IPS-15b (cell line): Measurements from ENCODE around the gene POLR2F.

Source experiments
- H3K27me3 ChIP-seq: one replicate; pipeline ENCODE4 v1.6.1; 2013; ENCODE audit warnings: low read length; ENCODE audit not compliant: control insufficient read depth, insufficient read depth
- H3K36me3 ChIP-seq: one replicate; pipeline ENCODE4 v1.6.1; 2013; ENCODE audit warnings: low read length; ENCODE audit not compliant: control insufficient read depth, insufficient read depth
- H3K4me1 ChIP-seq: one replicate; pipeline ENCODE4 v1.6.1; 2013; ENCODE audit warnings: mild to moderate bottlenecking, low read length; ENCODE audit not compliant: control insufficient read depth, insufficient read depth
- H3K4me3 ChIP-seq: one replicate; pipeline ENCODE4 v1.5.1; 2013; ENCODE audit warnings: low read depth, low read length
- H3K9ac ChIP-seq: one replicate; pipeline ENCODE4 v1.6.1; 2013; ENCODE audit warnings: low read depth, mild to moderate bottlenecking, low read length
- H3K9me3 ChIP-seq: one replicate; pipeline ENCODE4 v1.6.1; 2013; ENCODE audit warnings: mild to moderate bottlenecking, low read length; ENCODE audit not compliant: control insufficient read depth, insufficient read depth

Gene POLR2F

DNA sequence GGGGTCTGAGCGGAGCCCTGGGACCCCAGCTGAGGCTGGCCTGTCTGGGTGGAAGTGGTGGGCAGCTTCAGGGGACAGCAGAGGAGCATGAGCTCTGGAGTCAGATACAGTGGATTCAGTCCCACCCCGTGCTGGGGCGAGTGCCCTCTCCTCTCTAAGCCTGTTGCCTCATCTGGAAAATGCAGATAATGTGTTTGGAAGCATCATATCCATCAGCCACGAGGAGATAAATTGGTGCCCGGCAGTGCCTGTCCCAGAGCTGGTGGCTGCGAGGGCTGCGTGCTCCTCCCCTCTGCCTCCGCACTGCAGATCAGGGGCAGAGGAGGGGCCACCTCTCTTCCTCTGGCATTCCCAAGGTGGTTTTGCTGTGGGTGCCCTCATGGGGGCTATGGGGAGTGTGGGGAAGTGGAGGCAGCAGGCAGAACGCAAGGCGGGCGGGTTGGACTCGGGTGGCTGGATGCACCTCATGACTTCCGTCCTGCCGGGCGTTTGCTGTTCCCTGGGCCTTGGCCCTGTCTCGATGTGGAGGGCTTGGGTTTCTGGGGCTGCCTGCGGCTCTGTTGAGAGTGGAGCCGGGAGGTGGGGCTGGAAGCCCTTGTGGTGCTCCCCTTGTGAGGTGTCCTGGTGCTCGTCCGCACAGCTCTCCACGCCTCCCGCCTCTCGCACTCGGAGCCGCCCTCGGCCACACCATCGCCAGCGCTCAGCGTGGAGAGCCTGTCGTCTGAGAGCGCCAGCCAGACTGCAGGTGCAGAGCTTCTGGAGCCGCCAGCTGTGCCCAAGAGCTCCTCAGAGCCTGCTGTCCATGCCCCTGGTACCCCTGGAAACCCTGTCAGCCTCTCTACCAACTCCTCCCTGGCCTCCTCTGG lies 26.5 kb upstream of the POLR2F start:
- no peaks in the 10 kb centered on the region for H3K4me1 ChIP-seq
- H3K9ac ChIP-seq: no peak overlapping the region
- H3K27me3 ChIP-seq: no peaks in the 10 kb centered on the region
- no peak overlapping the region for H3K4me3 ChIP-seq
- no peaks in the 10 kb centered on the region for H3K9me3 ChIP-seq
- peaks cover 25% of the 10 kb centered on the region for H3K36me3 ChIP-seq

- H3K9me3 ChIP-seq: no peaks in the 10 kb centered on the region
- H3K9ac ChIP-seq: no peak overlapping the region
- peaks cover 31% of the 10 kb centered on the region for H3K36me3 ChIP-seq
- no peak overlapping the region for H3K4me3 ChIP-seq
- H3K27me3 ChIP-seq: no peaks in the 10 kb centered on the region
- no peaks in the 10 kb centered on the region for H3K4me1 ChIP-seq
Observed at GRCh38 chr22:37927637-37927936, 25.9 kb upstream of the POLR2F start.

DNA sequence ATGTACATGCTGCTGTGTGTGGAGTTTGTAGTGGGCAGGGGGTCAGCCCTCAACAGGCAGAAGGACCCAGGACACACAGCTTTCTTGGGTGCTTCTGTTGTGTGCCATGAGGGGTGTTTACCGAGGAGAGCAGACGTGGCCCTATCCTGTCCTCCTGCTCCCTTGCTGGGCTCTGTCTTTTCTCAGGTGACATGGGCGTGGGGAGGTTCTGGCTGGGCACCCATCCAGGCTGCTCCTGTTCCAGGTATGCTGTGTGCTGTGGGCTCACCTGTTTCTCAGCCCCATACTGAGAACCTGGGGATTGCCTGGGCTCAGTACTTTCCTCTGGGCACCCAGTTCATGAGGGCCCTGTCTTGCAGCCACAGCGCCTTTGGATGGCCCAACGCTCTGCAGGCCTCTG lies 24.1 kb upstream of the POLR2F start:
- Histone ChIP-seq H3K4me1 (peaks cover 5% of the 10 kb centered on the region), H3K27me3 (no peaks in the 10 kb centered on the region), H3K36me3 (peaks cover 35% of the 10 kb centered on the region), H3K9me3 (no peaks in the 10 kb centered on the region), H3K4me3 (no peak overlapping the region), H3K9ac (no peak overlapping the region)

DNA sequence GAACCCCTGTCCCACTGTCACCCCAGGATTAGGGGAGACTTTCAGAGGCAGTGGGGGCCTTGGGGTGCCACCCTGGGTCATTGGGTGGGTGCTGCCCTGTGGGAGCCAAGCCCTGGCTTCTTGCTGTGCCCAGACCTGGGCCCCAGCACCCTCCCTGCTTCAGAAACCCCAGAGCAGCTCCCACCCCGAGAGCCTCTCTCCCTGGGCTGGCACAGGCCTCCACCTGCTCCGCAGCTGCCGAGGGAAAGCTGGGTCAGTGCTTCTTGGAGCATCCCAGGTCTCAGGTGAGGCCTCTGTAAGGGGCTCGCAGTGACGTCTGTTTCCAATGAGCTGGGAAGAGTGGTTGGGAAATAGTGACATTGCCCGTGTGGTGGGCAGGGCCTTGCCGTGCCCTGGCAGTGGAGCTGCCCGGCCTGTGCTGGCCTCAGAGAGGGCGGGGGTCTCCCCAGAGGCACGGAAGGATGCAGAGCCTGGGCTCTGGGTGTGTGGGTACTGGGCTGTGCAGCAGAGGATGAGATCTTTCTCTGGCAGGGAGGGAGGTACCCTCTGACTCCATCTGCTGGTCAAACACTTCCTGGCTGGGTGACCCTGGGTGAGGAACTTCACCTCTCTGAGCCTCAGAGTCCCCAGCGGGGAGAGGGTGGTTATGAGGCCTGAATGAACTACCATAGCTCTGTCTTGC lies 23.1 kb upstream of the POLR2F start:
- Histone ChIP-seq H3K9me3 (no peaks in the 10 kb centered on the region), H3K4me1 (peaks cover 5% of the 10 kb centered on the region), H3K9ac (no peak overlapping the region), H3K27me3 (no peaks in the 10 kb centered on the region), H3K36me3 (peaks cover 35% of the 10 kb centered on the region), H3K4me3 (no peak overlapping the region)

- peaks cover 5% of the 10 kb centered on the region for H3K4me1 ChIP-seq
- H3K9ac ChIP-seq: no peak overlapping the region
- H3K36me3 ChIP-seq: peaks cover 30% of the 10 kb centered on the region
- H3K27me3 ChIP-seq: no peaks in the 10 kb centered on the region
- H3K9me3 ChIP-seq: no peaks in the 10 kb centered on the region
- no peak overlapping the region for H3K4me3 ChIP-seq
Observed at GRCh38 chr22:37930952-37931440, 22.5 kb upstream of the POLR2F start.

- H3K4me3 ChIP-seq: no peak overlapping the region
- peaks cover 5% of the 10 kb centered on the region for H3K4me1 ChIP-seq
- H3K9me3 ChIP-seq: no peaks in the 10 kb centered on the region
- H3K27me3 ChIP-seq: no peaks in the 10 kb centered on the region
- H3K36me3 ChIP-seq: peaks cover 25% of the 10 kb centered on the region
- no peak overlapping the region for H3K9ac ChIP-seq
Observed at GRCh38 chr22:37931893-37932389, 21.6 kb upstream of the POLR2F start.

DNA sequence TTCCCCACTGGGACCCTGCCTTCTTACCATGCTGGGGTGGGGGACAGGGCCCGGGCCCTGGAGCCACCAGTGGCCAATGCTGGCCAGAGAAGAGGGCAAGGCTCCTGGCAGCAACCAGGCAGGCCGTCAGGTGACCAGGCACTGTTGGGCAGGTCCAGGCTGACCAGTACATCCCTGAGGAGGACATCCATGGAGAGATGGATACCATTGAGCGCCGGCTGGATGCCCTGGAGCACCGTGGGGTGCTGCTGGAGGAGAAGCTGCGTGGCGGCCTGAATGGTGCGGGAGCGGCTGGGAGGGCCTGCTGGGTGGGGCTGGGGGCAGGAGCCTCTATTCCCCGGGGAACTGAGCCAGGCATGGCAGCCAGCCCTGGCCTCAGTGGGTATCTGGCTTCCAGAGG lies 21.1 kb upstream of the POLR2F start:
- no peak overlapping the region for H3K9ac ChIP-seq
- peaks cover 5% of the 10 kb centered on the region for H3K4me1 ChIP-seq
- H3K9me3 ChIP-seq: no peaks in the 10 kb centered on the region
- H3K36me3 ChIP-seq: peaks cover 24% of the 10 kb centered on the region
- no peak overlapping the region for H3K4me3 ChIP-seq
- no peaks in the 10 kb centered on the region for H3K27me3 ChIP-seq

- H3K27me3 ChIP-seq: no peaks in the 10 kb centered on the region
- no peak overlapping the region for H3K4me3 ChIP-seq
- peaks cover 26% of the 10 kb centered on the region for H3K36me3 ChIP-seq
- H3K9me3 ChIP-seq: no peaks in the 10 kb centered on the region
- H3K9ac ChIP-seq: no peak overlapping the region
- peaks cover 5% of the 10 kb centered on the region for H3K4me1 ChIP-seq
Observed at GRCh38 chr22:37932821-37933578, 20.5 kb upstream of the POLR2F start.

GRCh38 chr22:37933711-37934376 lies 19.7 kb upstream of the POLR2F start:
- H3K27me3 ChIP-seq: no peaks in the 10 kb centered on the region
- H3K9me3 ChIP-seq: no peaks in the 10 kb centered on the region
- H3K9ac ChIP-seq: no peak overlapping the region
- H3K4me1 ChIP-seq: peaks cover 5% of the 10 kb centered on the region
- no peak overlapping the region for H3K4me3 ChIP-seq
- peaks cover 23% of the 10 kb centered on the region for H3K36me3 ChIP-seq

- Histone ChIP-seq H3K9me3 (no peaks in the 10 kb centered on the region), H3K36me3 (peaks cover 15% of the 10 kb centered on the region), H3K4me1 (no peaks in the 10 kb centered on the region), H3K4me3 (no peak overlapping the region), H3K9ac (no peak overlapping the region), H3K27me3 (no peaks in the 10 kb centered on the region)
Observed at GRCh38 chr22:37940698-37941376, 12.7 kb upstream of the POLR2F start.

GRCh38 chr22:37942133-37942532 lies 11.4 kb upstream of the POLR2F start:
- no peaks in the 10 kb centered on the region for H3K27me3 ChIP-seq
- no peak overlapping the region for H3K9ac ChIP-seq
- no peaks in the 10 kb centered on the region for H3K4me1 ChIP-seq
- H3K36me3 ChIP-seq: peaks cover 15% of the 10 kb centered on the region
- no peaks in the 10 kb centered on the region for H3K9me3 ChIP-seq
- no peak overlapping the region for H3K4me3 ChIP-seq
